Measurements from ENCODE around the gene SYNDIG1. TPM values are rescaled to one million over a fixed set of nuclear protein-coding genes. Genes with fewer than 3 reads are reported as not detected.

The SYNDIG1 gene
- total and polyA plus RNA-seq, 4 donors, result 23.9 to 46.4 (median 33.1) TPM

DNA sequence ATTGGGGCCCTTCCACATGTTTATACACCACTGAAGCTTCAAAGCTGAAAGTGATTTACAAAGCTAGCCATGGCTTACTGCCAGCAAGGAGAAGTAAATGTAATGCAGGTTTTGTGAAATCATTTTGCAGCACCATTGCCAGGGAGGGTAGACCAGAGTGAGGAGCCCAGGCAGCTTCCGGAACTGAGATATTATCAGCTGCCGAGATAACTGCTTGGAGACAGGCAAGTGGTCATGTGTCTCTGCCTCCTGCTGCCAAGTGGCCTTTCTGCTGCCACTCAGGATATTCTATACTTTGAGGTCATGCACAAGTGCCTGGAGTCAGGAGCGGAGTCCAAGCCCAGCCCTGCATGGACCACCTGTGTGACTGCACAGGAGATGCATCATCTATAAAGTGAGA lies 160.2 kb downstream of the SYNDIG1 start:
- H3K4me3 ChIP-seq (ENCODE audit: low read depth, low read length), result no peak overlapping the region
- no peak overlapping the region for H3K27ac ChIP-seq (ENCODE audit: low read depth, low read length)
- no peaks in the 10 kb centered on the region for H3K27me3 ChIP-seq (ENCODE audit: control insufficient read depth, insufficient read depth, low read length)
- peaks cover 18% of the 10 kb centered on the region for H3K4me1 ChIP-seq (ENCODE audit: control insufficient read depth, insufficient read depth, low read length)
- no peak for DNase-seq (ENCODE audit: low read depth in 4 of 6, low spot score in 6 of 6)
- H3K36me3 ChIP-seq (ENCODE audit: control insufficient read depth, insufficient read depth, low read length), result peaks cover 3% of the 10 kb centered on the region
- no peaks in the 10 kb centered on the region for H3K9me3 ChIP-seq (ENCODE audit: control insufficient read depth, insufficient read depth, low read length)
- 82% methylated on average over 3 of the region's 3 CpGs for WGBS (ENCODE audit: insufficient coverage)

- H3K4me1 ChIP-seq (ENCODE audit: control insufficient read depth, insufficient read depth, low read length), result peaks cover 23% of the 10 kb centered on the region
- DNase-seq (ENCODE audit: low read depth in 4 of 6, low spot score in 6 of 6), result no peak
- WGBS (ENCODE audit: insufficient coverage), result 91% methylated on average over 5 of the region's 6 CpGs
- H3K4me3 ChIP-seq (ENCODE audit: low read depth, low read length), result no peak overlapping the region
- no peaks in the 10 kb centered on the region for H3K9me3 ChIP-seq (ENCODE audit: control insufficient read depth, insufficient read depth, low read length)
- no peaks in the 10 kb centered on the region for H3K27me3 ChIP-seq (ENCODE audit: control insufficient read depth, insufficient read depth, low read length)
- H3K36me3 ChIP-seq (ENCODE audit: control insufficient read depth, insufficient read depth, low read length), result peaks cover 3% of the 10 kb centered on the region
- H3K27ac ChIP-seq (ENCODE audit: low read depth, low read length), result no peak overlapping the region
Observed at GRCh38 chr20:24630486-24631172, 161.2 kb downstream of the SYNDIG1 start.

DNA sequence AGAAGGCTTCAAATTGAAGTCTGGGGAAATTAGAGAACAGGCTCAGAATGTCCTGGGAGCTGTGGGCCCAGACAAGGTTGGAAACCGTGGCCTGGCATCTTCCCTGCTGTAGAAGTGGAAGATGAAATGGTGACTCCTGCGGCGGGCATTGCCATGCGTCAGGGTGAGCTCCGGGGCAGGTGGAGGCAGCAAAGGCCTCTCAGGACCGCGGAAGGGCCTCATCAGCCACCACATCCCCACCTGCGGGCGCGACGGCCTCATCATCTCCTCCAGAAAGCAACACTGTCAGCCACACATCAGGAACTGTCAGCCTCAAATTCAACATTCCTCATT lies 161.7 kb downstream of the SYNDIG1 start:
- H3K9me3 ChIP-seq (ENCODE audit: control insufficient read depth, insufficient read depth, low read length), result no peaks in the 10 kb centered on the region
- no peaks in the 10 kb centered on the region for H3K27me3 ChIP-seq (ENCODE audit: control insufficient read depth, insufficient read depth, low read length)
- WGBS (ENCODE audit: insufficient coverage), result 100% methylated on average over 1 of the region's 11 CpGs
- H3K27ac ChIP-seq (ENCODE audit: low read depth, low read length), result no peak overlapping the region
- DNase-seq (ENCODE audit: low read depth in 4 of 6, low spot score in 6 of 6), result no peak
- peaks cover 23% of the 10 kb centered on the region for H3K4me1 ChIP-seq (ENCODE audit: control insufficient read depth, insufficient read depth, low read length)
- H3K4me3 ChIP-seq (ENCODE audit: low read depth, low read length), result no peak overlapping the region
- H3K36me3 ChIP-seq (ENCODE audit: control insufficient read depth, insufficient read depth, low read length), result peaks cover 3% of the 10 kb centered on the region

DNA sequence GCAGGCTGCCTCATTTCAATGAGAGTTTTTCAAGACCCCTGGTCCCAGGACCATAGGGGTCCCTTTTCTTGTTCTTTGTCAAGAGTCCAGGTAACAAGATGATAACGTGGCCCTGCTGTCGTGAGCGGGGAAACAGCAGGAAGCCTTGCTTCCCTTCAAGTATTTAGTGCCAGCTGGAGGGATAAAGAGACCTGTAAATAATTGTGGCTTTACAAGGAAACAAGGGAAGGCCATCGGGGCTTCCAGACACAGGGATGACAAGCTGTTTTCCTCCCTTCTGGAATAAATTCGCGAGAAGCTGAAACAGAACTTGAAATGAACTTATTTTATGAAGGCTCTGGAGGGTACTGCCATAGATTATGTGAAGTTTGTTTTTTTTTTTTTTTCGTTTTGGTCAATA lies 163.2 kb downstream of the SYNDIG1 start:
- Histone ChIP-seq H3K4me1 (ENCODE audit: control insufficient read depth, insufficient read depth, low read length) (peaks cover 22% of the 10 kb centered on the region), H3K27ac (ENCODE audit: low read depth, low read length) (no peak overlapping the region), H3K36me3 (ENCODE audit: control insufficient read depth, insufficient read depth, low read length) (peaks cover 3% of the 10 kb centered on the region), H3K27me3 (ENCODE audit: control insufficient read depth, insufficient read depth, low read length) (no peaks in the 10 kb centered on the region), H3K4me3 (ENCODE audit: low read depth, low read length) (no peak overlapping the region), H3K9me3 (ENCODE audit: control insufficient read depth, insufficient read depth, low read length) (no peaks in the 10 kb centered on the region)
- no peak for DNase-seq (ENCODE audit: low read depth in 4 of 6, low spot score in 6 of 6)
- WGBS (ENCODE audit: insufficient coverage), result 29% methylated on average over 4 of the region's 7 CpGs

DNA sequence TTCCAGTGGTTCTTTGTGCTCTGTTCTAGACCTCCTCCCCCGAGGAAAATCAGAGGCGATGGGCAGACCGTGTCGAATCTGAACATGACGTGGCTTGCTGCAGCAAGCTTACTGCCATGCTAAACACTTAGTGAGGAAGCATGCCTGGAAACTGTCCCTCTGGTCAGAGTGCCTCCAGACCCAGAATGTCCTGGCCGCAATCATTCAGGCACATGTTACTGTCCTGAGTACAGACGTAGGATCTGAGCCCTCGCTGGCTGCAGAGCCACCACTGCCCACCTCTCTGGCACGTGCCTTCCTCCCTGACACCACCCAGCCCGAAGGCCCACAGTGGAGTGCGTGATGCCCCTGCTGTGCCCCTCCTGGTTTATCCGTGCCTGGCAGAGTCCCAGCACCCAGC lies 163.6 kb downstream of the SYNDIG1 start:
- Histone ChIP-seq H3K4me1 (ENCODE audit: control insufficient read depth, insufficient read depth, low read length) (peaks cover 18% of the 10 kb centered on the region), H3K4me3 (ENCODE audit: low read depth, low read length) (no peak overlapping the region), H3K9me3 (ENCODE audit: control insufficient read depth, insufficient read depth, low read length) (no peaks in the 10 kb centered on the region), H3K36me3 (ENCODE audit: control insufficient read depth, insufficient read depth, low read length) (peaks cover 3% of the 10 kb centered on the region), H3K27ac (ENCODE audit: low read depth, low read length) (no peak overlapping the region), H3K27me3 (ENCODE audit: control insufficient read depth, insufficient read depth, low read length) (no peaks in the 10 kb centered on the region)
- no peak for DNase-seq (ENCODE audit: low read depth in 4 of 6, low spot score in 6 of 6)
- WGBS (ENCODE audit: insufficient coverage), result 69% methylated on average over 11 of the region's 12 CpGs

DNA sequence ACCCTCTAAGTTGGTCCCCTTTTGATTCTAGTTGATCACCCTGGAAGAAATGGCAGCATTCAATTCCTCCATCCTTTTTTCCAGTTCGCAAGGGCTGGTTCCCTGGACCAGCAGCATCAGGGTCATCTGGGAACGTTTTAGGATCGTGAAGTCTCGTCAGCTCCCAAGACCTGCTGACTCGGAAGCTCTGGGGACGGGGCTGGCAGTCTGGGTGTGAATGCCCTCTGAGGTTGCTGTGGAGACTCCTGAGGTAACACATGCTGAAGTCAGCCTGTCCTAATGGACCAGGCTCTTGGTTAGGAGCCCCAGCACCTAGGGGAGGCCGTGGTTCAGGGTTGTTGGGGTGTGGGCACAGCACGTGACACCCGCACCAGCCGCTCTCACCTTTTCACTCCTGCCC lies 164.1 kb downstream of the SYNDIG1 start:
- no peak for DNase-seq (ENCODE audit: low read depth in 4 of 6, low spot score in 6 of 6)
- H3K9me3 ChIP-seq (ENCODE audit: control insufficient read depth, insufficient read depth, low read length), result no peaks in the 10 kb centered on the region
- H3K4me1 ChIP-seq (ENCODE audit: control insufficient read depth, insufficient read depth, low read length), result peaks cover 16% of the 10 kb centered on the region
- H3K27ac ChIP-seq (ENCODE audit: low read depth, low read length), result no peak overlapping the region
- no peaks in the 10 kb centered on the region for H3K27me3 ChIP-seq (ENCODE audit: control insufficient read depth, insufficient read depth, low read length)
- no peak overlapping the region for H3K4me3 ChIP-seq (ENCODE audit: low read depth, low read length)
- H3K36me3 ChIP-seq (ENCODE audit: control insufficient read depth, insufficient read depth, low read length), result peaks cover 3% of the 10 kb centered on the region
- WGBS (ENCODE audit: insufficient coverage), result 92% methylated on average over 8 of the region's 10 CpGs

GRCh38 chr20:24634855-24635254 lies 165.4 kb downstream of the SYNDIG1 start:
- no peak for DNase-seq (ENCODE audit: low read depth in 4 of 6, low spot score in 6 of 6)
- no peaks in the 10 kb centered on the region for H3K9me3 ChIP-seq (ENCODE audit: control insufficient read depth, insufficient read depth, low read length)
- WGBS (ENCODE audit: insufficient coverage), result 58% methylated on average over 6 of the region's 9 CpGs
- peaks cover 10% of the 10 kb centered on the region for H3K4me1 ChIP-seq (ENCODE audit: control insufficient read depth, insufficient read depth, low read length)
- H3K27me3 ChIP-seq (ENCODE audit: control insufficient read depth, insufficient read depth, low read length), result no peaks in the 10 kb centered on the region
- peaks cover 3% of the 10 kb centered on the region for H3K36me3 ChIP-seq (ENCODE audit: control insufficient read depth, insufficient read depth, low read length)
- no peak overlapping the region for H3K27ac ChIP-seq (ENCODE audit: low read depth, low read length)
- H3K4me3 ChIP-seq (ENCODE audit: low read depth, low read length), result no peak overlapping the region

GRCh38 chr20:24636626-24637025 lies 167.2 kb downstream of the SYNDIG1 start:
- Histone ChIP-seq H3K4me3 (ENCODE audit: low read depth, low read length) (no peak overlapping the region), H3K9me3 (ENCODE audit: control insufficient read depth, insufficient read depth, low read length) (no peaks in the 10 kb centered on the region), H3K4me1 (ENCODE audit: control insufficient read depth, insufficient read depth, low read length) (peaks cover 10% of the 10 kb centered on the region), H3K27me3 (ENCODE audit: control insufficient read depth, insufficient read depth, low read length) (no peaks in the 10 kb centered on the region), H3K27ac (ENCODE audit: low read depth, low read length) (no peak overlapping the region), H3K36me3 (ENCODE audit: control insufficient read depth, insufficient read depth, low read length) (peaks cover 3% of the 10 kb centered on the region)
- whole genome bisulfite sequencing (ENCODE audit: insufficient coverage), result 89% methylated on average over 1 of the region's 2 CpGs
- DNase-seq (ENCODE audit: low read depth in 4 of 6, low spot score in 6 of 6), result no peak

- Histone ChIP-seq H3K27me3 (ENCODE audit: control insufficient read depth, insufficient read depth, low read length) (no peaks in the 10 kb centered on the region), H3K36me3 (ENCODE audit: control insufficient read depth, insufficient read depth, low read length) (peaks cover 3% of the 10 kb centered on the region), H3K9me3 (ENCODE audit: control insufficient read depth, insufficient read depth, low read length) (no peaks in the 10 kb centered on the region), H3K4me1 (ENCODE audit: control insufficient read depth, insufficient read depth, low read length) (peaks cover 10% of the 10 kb centered on the region), H3K27ac (ENCODE audit: low read depth, low read length) (no peak overlapping the region), H3K4me3 (ENCODE audit: low read depth, low read length) (no peak overlapping the region)
- DNase-seq (ENCODE audit: low read depth in 4 of 6, low spot score in 6 of 6), result no peak
- no CpG with 5 or more reads among the region's 4 CpGs for WGBS (ENCODE audit: insufficient coverage)
Observed at GRCh38 chr20:24637087-24637486, 167.7 kb downstream of the SYNDIG1 start.

GRCh38 chr20:24637941-24638340 lies 168.5 kb downstream of the SYNDIG1 start:
- H3K36me3 ChIP-seq (ENCODE audit: control insufficient read depth, insufficient read depth, low read length), result peaks cover 3% of the 10 kb centered on the region
- no peaks in the 10 kb centered on the region for H3K27me3 ChIP-seq (ENCODE audit: control insufficient read depth, insufficient read depth, low read length)
- 79% methylated on average over 4 of the region's 6 CpGs for WGBS (ENCODE audit: insufficient coverage)
- no peak for DNase-seq (ENCODE audit: low read depth in 4 of 6, low spot score in 6 of 6)
- H3K4me1 ChIP-seq (ENCODE audit: control insufficient read depth, insufficient read depth, low read length), result peaks cover 9% of the 10 kb centered on the region
- H3K9me3 ChIP-seq (ENCODE audit: control insufficient read depth, insufficient read depth, low read length), result no peaks in the 10 kb centered on the region
- no peak overlapping the region for H3K4me3 ChIP-seq (ENCODE audit: low read depth, low read length)
- H3K27ac ChIP-seq (ENCODE audit: low read depth, low read length), result no peak overlapping the region

Data from spinal cord (tissue), 10 donors.